Mesenchymal stem cell (in vitro differentiated cells and primary cell): ENCODE results near the gene PER3.

Experiments
- DNase-seq: peaks from one replicate; pipeline ENCODE4 v3.0.0-alpha.2; 2013
- H2AFZ ChIP-seq: one replicate; pipeline ENCODE4 v1.6.1; 2013; ENCODE audit warnings: low read depth, mild to moderate bottlenecking, control low read depth, inconsistent platforms, low read length, moderate library complexity
- H2AK5ac ChIP-seq: 2 replicates; pipeline ENCODE4 v1.6.1; 2013; ENCODE audit warnings: low read length, moderate library complexity, mild to moderate bottlenecking, inconsistent platforms; ENCODE audit not compliant: severe bottlenecking
- H2BK120ac ChIP-seq: one replicate; pipeline ENCODE4 v1.6.1; 2013; ENCODE audit warnings: low read depth, mild to moderate bottlenecking, inconsistent platforms, low read length, moderate library complexity
- H2BK12ac ChIP-seq, 2 experiments: one replicate each; pipeline ENCODE4 v1.6.1; 2013; ENCODE audit warnings: inconsistent platforms in 2 of 2, low read length in 2 of 2, mild to moderate bottlenecking in 2 of 2, moderate library complexity in 2 of 2, control low read depth in 1 of 2
- H2BK15ac ChIP-seq: one replicate; pipeline ENCODE4 v1.6.1; 2013; ENCODE audit warnings: mild to moderate bottlenecking, low read depth, inconsistent platforms; ENCODE audit not compliant: poor library complexity, severe bottlenecking
- H2BK5ac ChIP-seq: 2 replicates; pipeline ENCODE4 v1.6.1; 2013; ENCODE audit warnings: low read depth, mild to moderate bottlenecking, low read length, control low read depth, inconsistent platforms; ENCODE audit not compliant: poor library complexity, severe bottlenecking
- H3K14ac ChIP-seq, 2 experiments: one replicate each; pipeline ENCODE4 v1.6.1; 2013; ENCODE audit warnings: inconsistent platforms in 2 of 2, low read length in 2 of 2, control low read depth in 1 of 2, mild to moderate bottlenecking in 1 of 2, moderate library complexity in 1 of 2
- H3K18ac ChIP-seq, 2 experiments: one replicate each; pipeline ENCODE4 v1.6.1; 2013; ENCODE audit warnings: inconsistent platforms in 2 of 2, low read length in 2 of 2, control low read depth in 1 of 2, low read depth in 1 of 2, mild to moderate bottlenecking in 1 of 2
- H3K23ac ChIP-seq, 2 experiments: one replicate each; pipeline ENCODE4 v1.6.1; 2013; ENCODE audit warnings: inconsistent platforms in 2 of 2, low read length in 2 of 2, mild to moderate bottlenecking in 2 of 2, moderate library complexity in 2 of 2, control low read depth in 1 of 2
- H3K27ac ChIP-seq: 2 replicates; pipeline ENCODE4 v1.5.1; 2013; ENCODE audit warnings: mild to moderate bottlenecking, moderate library complexity, low read length, control low read depth, inconsistent platforms; ENCODE audit not compliant: poor library complexity, severe bottlenecking
- H3K27me3 ChIP-seq, 2 experiments: 2 replicates each; pipeline versions ENCODE4 v1.6.1 to v1.7.0; 2013; ENCODE audit warnings: low read length in 2 of 2, mild to moderate bottlenecking in 2 of 2, moderate library complexity in 2 of 2, control low read depth in 1 of 2, inconsistent platforms in 1 of 2; ENCODE audit not compliant: control insufficient read depth in 1 of 2, insufficient read depth in 1 of 2
- H3K36me3 ChIP-seq, 2 experiments: 2 replicates each; pipeline versions ENCODE4 v1.6.1 to v1.7.0; 2013; ENCODE audit warnings: low read length in 2 of 2, control low read depth in 1 of 2, inconsistent platforms in 1 of 2, low read depth in 1 of 2, mild to moderate bottlenecking in 1 of 2; ENCODE audit not compliant: insufficient read depth in 2 of 2, control insufficient read depth in 1 of 2
- H3K4ac ChIP-seq, 2 experiments: one replicate each; pipeline ENCODE4 v1.6.1; 2013; ENCODE audit warnings: inconsistent platforms in 2 of 2, low read length in 2 of 2, mild to moderate bottlenecking in 2 of 2, moderate library complexity in 2 of 2, control low read depth in 1 of 2, low read depth in 1 of 2
- H3K4me1 ChIP-seq: 2 replicates; pipeline ENCODE4 v1.6.1; 2013; ENCODE audit warnings: low read depth, low read length, control low read depth; ENCODE audit not compliant: control insufficient read depth, insufficient read depth
- H3K4me2 ChIP-seq: 2 replicates; pipeline ENCODE4 v1.6.1; 2013; ENCODE audit warnings: low read length, mild to moderate bottlenecking, inconsistent platforms; ENCODE audit not compliant: poor library complexity, severe bottlenecking
- H3K4me3 ChIP-seq, 2 experiments: 2 replicates each; pipeline versions ENCODE4 v1.5.1 to v1.7.0; 2013; ENCODE audit warnings: low read length in 2 of 2, mild to moderate bottlenecking in 2 of 2, control low read depth in 1 of 2, low read depth in 1 of 2; ENCODE audit not compliant: insufficient read depth in 1 of 2
- H3K79me1 ChIP-seq: replicated peaks from 2 replicates; pipeline ENCODE4 v1.6.1; 2013; ENCODE audit warnings: mild to moderate bottlenecking, control low read depth, low read length, inconsistent platforms; ENCODE audit not compliant: poor library complexity, severe bottlenecking
- H3K9ac ChIP-seq: 2 replicates; pipeline ENCODE4 v1.7.0; 2013; ENCODE audit warnings: mild to moderate bottlenecking, low read length, moderate library complexity
- H3K9me3 ChIP-seq: 2 replicates; pipeline ENCODE4 v1.7.0; 2013; ENCODE audit warnings: mild to moderate bottlenecking, low read length; ENCODE audit not compliant: control insufficient read depth
- H4K8ac ChIP-seq: one replicate; pipeline ENCODE4 v1.6.1; 2013; ENCODE audit warnings: inconsistent platforms, mild to moderate bottlenecking, low read length, moderate library complexity
- H4K91ac ChIP-seq: one replicate; pipeline ENCODE4 v1.6.1; 2013; ENCODE audit warnings: mild to moderate bottlenecking, low read length, inconsistent platforms
- WGBS: methylation state at CpG from one replicate; pipeline ENCODE4 v1.1.7; 2013; ENCODE audit warnings: mixed read lengths; 5-methylcytosine and 5-hydroxymethylcytosine counted together

Gene PER3

DNA sequence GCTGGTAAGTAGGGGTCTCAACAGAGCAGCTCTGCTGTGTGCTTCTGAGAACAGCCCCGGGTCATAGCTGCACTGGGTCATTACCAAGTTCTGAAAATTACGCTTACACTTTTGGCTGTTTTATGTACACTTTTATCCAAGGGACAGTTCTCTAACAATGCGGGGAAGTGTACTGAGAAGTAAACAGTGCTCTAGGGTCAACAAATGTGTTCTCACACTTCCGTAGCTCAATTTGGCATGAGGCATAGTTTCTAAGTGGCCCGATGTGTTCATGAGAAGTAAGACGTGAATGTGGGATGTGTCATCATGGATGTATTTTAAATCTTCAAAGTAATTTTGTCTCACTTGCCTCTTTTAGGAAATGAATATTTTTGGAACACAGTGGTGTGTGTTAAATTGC is 23.8 kb upstream of the PER3 start:
- 68% methylated on average over 6 of the region's 6 CpGs for WGBS
- no peak overlapping the region for H4K91ac ChIP-seq
- H3K9me3 ChIP-seq, result no peaks in the 10 kb centered on the region
- no peak overlapping the region for H3K27ac ChIP-seq
- peak; percentile 47 for DNase-seq
- no peak overlapping the region for H4K8ac ChIP-seq
- no peak overlapping the region for H2AFZ ChIP-seq
- no peak overlapping the region for H3K23ac ChIP-seq
- no peak overlapping the region for H3K18ac ChIP-seq
- H2BK120ac ChIP-seq, result no peak overlapping the region
- no peaks in the 10 kb centered on the region for H3K36me3 ChIP-seq
- no peak overlapping the region for H2BK15ac ChIP-seq
- no peak overlapping the region for H3K14ac ChIP-seq
- H3K27me3 ChIP-seq, result no peaks in the 10 kb centered on the region
- H3K9ac ChIP-seq, result no peak overlapping the region
- H3K4me2 ChIP-seq, result no peak overlapping the region
- no peak overlapping the region for H2BK12ac ChIP-seq
- no peak overlapping the region for H3K4ac ChIP-seq
- H2AK5ac ChIP-seq, result no peak overlapping the region
- H2BK5ac ChIP-seq, result peak overlapping the region; percentile 46
- H3K4me1 ChIP-seq, result peaks cover 3% of the 10 kb centered on the region
- no peak overlapping the region for H3K4me3 ChIP-seq
- H3K79me1 ChIP-seq, result no peaks in the 10 kb centered on the region

DNA sequence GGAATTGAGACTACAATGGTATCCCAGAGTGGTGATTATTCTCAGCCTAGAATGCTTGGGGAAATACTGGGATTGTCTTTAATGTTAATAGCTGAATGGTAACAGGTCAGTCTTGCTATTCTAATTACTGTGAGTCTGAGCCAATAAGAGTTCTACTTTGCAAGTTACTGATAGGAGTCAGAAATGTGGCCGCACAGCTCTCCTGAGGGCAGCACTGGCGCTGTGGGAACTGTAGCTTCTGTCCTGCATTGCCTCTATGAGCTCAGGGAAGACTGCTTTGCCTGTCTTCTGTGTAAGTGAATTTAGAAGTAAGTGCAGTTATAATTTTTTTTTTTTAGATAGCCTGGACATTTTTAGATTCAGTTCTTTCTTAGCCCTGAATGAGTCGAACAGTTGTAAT is 23.0 kb upstream of the PER3 start:
- H3K4ac ChIP-seq, result no peak overlapping the region
- no peaks in the 10 kb centered on the region for H3K9me3 ChIP-seq
- no peak overlapping the region for H4K8ac ChIP-seq
- H3K36me3 ChIP-seq, result no peaks in the 10 kb centered on the region
- H2BK5ac ChIP-seq, result no peak overlapping the region
- H2AK5ac ChIP-seq, result no peak overlapping the region
- no peak overlapping the region for H4K91ac ChIP-seq
- H2BK15ac ChIP-seq, result no peak overlapping the region
- no peak overlapping the region for H3K4me3 ChIP-seq
- H3K27me3 ChIP-seq, result no peaks in the 10 kb centered on the region
- peaks cover 3% of the 10 kb centered on the region for H3K4me1 ChIP-seq
- no peak overlapping the region for H2AFZ ChIP-seq
- H2BK12ac ChIP-seq, result no peak overlapping the region
- H3K27ac ChIP-seq, result no peak overlapping the region
- no peak overlapping the region for H3K9ac ChIP-seq
- WGBS, result 88% methylated on average over 2 of the region's 3 CpGs
- no peaks in the 10 kb centered on the region for H3K79me1 ChIP-seq
- H3K23ac ChIP-seq, result no peak overlapping the region
- no peak overlapping the region for H3K18ac ChIP-seq
- H3K4me2 ChIP-seq, result no peak overlapping the region
- DNase-seq, result no peak
- H3K14ac ChIP-seq, result no peak overlapping the region
- H2BK120ac ChIP-seq, result no peak overlapping the region

DNA sequence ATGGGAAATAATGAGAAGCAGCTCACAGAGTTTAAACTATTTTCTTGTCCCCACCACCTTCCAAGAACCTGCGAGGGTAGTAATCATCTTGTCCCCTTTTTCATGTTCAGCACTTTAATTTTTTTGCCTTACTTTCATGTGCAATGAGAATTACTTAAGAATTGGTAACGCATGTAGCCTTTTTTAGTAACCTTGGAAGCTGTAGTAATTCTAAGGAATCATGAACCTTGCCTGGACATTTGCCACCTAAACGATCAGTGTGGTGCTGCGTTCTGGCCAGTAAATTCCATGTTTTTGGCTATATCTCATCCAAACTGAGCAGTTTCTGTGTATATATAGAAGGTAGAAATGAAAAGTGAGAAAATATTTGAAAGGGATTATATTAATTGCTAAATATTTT is 16.9 kb upstream of the PER3 start:
- 93% methylated on average over 3 of the region's 4 CpGs for WGBS

DNA sequence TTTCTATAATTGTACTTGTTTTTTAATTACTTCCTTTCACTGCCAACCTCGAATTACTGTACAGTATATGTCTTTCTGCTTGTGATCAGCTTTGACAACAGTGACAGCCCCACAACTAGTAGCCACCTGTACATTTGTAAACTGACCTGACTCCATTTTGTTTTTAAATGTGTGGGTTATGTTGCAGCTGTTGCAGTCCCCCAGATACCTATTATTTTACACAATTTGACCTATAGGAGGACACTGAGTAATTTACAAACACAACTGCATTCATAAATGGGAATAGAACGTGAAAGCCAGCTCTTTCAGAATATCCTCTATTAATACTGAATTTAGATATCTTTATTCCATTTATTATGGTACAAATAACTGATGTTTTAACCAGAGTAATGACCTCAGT is 15.5 kb upstream of the PER3 start:
- Histone ChIP-seq H3K4me3 (no peak overlapping the region), H4K91ac (no peak overlapping the region), H3K4me2 (no peak overlapping the region), H3K9me3 (no peaks in the 10 kb centered on the region), H2BK15ac (no peak overlapping the region), H2BK5ac (no peak overlapping the region), H3K27ac (no peak overlapping the region), H2BK120ac (no peak overlapping the region), H3K18ac (no peak overlapping the region), H2BK12ac (no peak overlapping the region), H3K14ac (no peak overlapping the region), H3K4ac (no peak overlapping the region), H3K23ac (no peak overlapping the region), H3K9ac (no peak overlapping the region), H2AK5ac (no peak overlapping the region), H4K8ac (no peak overlapping the region), H3K27me3 (no peaks in the 10 kb centered on the region), H3K4me1 (peaks cover 3% of the 10 kb centered on the region), H2AFZ (no peak overlapping the region), H3K36me3 (peaks cover 0 to 7% of the 10 kb centered on the region in 2 experiments), H3K79me1 (no peaks in the 10 kb centered on the region)
- no peak for DNase-seq
- 100% methylated on average over 1 of the region's 2 CpGs for WGBS

More for the DNA sequence above, 16.9 kb upstream of the PER3 start:
- Histone ChIP-seq H4K8ac (no peak overlapping the region), H3K14ac (no peak overlapping the region), H3K4ac (no peak overlapping the region), H3K9me3 (no peaks in the 10 kb centered on the region), H2AK5ac (no peak overlapping the region), H3K4me3 (no peak overlapping the region), H2AFZ (no peak overlapping the region), H3K23ac (no peak overlapping the region), H2BK5ac (no peak overlapping the region), H3K18ac (no peak overlapping the region), H3K4me2 (no peak overlapping the region), H3K36me3 (no peaks in the 10 kb centered on the region), H3K27me3 (no peaks in the 10 kb centered on the region), H2BK15ac (no peak overlapping the region), H3K4me1 (peaks cover 2% of the 10 kb centered on the region), H3K27ac (no peak overlapping the region), H3K9ac (no peak overlapping the region), H4K91ac (no peak overlapping the region), H2BK12ac (no peak overlapping the region), H3K79me1 (no peaks in the 10 kb centered on the region), H2BK120ac (no peak overlapping the region)
- no peak for DNase-seq
